B cell (primary cell): Measurements from ENCODE around the gene TOR1A.

Experiments
- EZH2 ChIP-seq: IDR thresholded peaks from 2 replicates; pipeline ENCODE4 v1.6.1; 2012; ENCODE audit warnings: borderline replicate concordance, low read depth, mild to moderate bottlenecking, moderate library complexity, low read length; ENCODE audit not compliant: insufficient read depth, poor library complexity, severe bottlenecking
- TF ChIP-seq, protein P1 (sequence below): fragments of 200-600 bp; IDR thresholded peaks from one replicate; pipeline ENCODE4 v1.8.0; 2022; ENCODE audit warnings: antibody characterized with exemption, mild to moderate bottlenecking

DNA sequence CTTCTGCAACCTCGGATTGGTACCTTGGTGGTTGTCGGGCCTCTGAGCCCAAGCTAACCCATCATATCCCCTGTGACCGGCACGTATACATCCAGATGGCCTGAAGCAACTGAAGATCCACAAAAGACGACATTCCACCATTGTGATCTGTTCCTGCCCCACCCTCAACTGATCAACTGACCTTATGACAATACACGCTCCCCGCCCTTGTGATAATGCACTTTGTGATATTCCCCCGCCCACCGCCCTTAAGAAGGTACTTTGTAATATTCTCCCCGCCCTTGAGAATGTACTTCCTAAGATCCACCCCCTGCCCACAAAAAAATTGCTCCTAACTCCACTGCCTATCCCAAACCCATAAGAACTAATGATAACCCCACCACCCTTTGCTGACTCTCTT, 37.5 kb downstream of the TOR1A start:
- TF ChIP-seq, protein P1, sequence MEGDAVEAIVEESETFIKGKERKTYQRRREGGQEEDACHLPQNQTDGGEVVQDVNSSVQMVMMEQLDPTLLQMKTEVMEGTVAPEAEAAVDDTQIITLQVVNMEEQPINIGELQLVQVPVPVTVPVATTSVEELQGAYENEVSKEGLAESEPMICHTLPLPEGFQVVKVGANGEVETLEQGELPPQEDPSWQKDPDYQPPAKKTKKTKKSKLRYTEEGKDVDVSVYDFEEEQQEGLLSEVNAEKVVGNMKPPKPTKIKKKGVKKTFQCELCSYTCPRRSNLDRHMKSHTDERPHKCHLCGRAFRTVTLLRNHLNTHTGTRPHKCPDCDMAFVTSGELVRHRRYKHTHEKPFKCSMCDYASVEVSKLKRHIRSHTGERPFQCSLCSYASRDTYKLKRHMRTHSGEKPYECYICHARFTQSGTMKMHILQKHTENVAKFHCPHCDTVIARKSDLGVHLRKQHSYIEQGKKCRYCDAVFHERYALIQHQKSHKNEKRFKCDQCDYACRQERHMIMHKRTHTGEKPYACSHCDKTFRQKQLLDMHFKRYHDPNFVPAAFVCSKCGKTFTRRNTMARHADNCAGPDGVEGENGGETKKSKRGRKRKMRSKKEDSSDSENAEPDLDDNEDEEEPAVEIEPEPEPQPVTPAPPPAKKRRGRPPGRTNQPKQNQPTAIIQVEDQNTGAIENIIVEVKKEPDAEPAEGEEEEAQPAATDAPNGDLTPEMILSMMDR, result no peak
- no peak for TF ChIP-seq EZH2
